ENCODE results near the gene SPEM1. TPM values are rescaled to one million over a fixed set of nuclear protein-coding genes. Genes with fewer than 3 reads are reported as not detected.

The SPEM1 gene
- total and polyA plus RNA-seq, 10 of the 15 experiments (the other 5 are each of a cell fraction or from before 2014, with no cell fraction given) = not detected

- TF ChIP-seq, protein P1, sequence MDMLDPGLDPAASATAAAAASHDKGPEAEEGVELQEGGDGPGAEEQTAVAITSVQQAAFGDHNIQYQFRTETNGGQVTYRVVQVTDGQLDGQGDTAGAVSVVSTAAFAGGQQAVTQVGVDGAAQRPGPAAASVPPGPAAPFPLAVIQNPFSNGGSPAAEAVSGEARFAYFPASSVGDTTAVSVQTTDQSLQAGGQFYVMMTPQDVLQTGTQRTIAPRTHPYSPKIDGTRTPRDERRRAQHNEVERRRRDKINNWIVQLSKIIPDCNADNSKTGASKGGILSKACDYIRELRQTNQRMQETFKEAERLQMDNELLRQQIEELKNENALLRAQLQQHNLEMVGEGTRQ (IDR thresholded peaks at IDR 0.05; ENCODE audit: borderline replicate concordance, low read depth, low read length) = no peak
- TF ChIP-seq NR2F1 (conservative IDR thresholded peaks at IDR 0.05) (no peak), PKNOX1 (IDR thresholded peaks at IDR 0.05) (no peak), HDGF (IDR thresholded peaks at IDR 0.05) (no peak), ZNF217 (IDR thresholded peaks at IDR 0.05) (no peak), KLF5 (IDR thresholded peaks at IDR 0.05; ENCODE audit: partially characterized antibody) (peak; percentile 14), PML (IDR thresholded peaks at IDR 0.05; ENCODE audit: low read length) (0 out of 2 replicates have a peak, but pooled peaks have one; percentile 22), RAD21 (IDR thresholded peaks at IDR 0.05; ENCODE audit: insufficient read depth, low read depth, low read length) (no peak), EGR1 (IDR thresholded peaks at IDR 0.05; ENCODE audit: borderline replicate concordance in 1 of 2, low read depth in 2 of 2, low read length in 2 of 2) (peak in 1 of 2 experiments; percentile 82; a peak in 2 of 3 replicates), BACH1 (IDR thresholded peaks at IDR 0.05; ENCODE audit: borderline replicate concordance) (0 out of 2 replicates have a peak, but pooled peaks have one; percentile 3), TARDBP (IDR thresholded peaks at IDR 0.05; ENCODE audit: borderline replicate concordance) (no peak), HCFC1 (IDR thresholded peaks at IDR 0.05; ENCODE audit: low read length) (peak; percentile 27; the same call in 1 of the 2 replicates), IKZF2 (IDR thresholded peaks at IDR 0.05) (0 out of 4 replicates have a peak, but pooled peaks have one; percentile 21 to 46), IRF4 (IDR thresholded peaks at IDR 0.05; ENCODE audit: low read depth, low read length) (no peak), NKRF (conservative IDR thresholded peaks at IDR 0.05) (peak; percentile 61), ATF3 (IDR thresholded peaks at IDR 0.05; ENCODE audit: borderline replicate concordance, extremely low read depth, low read depth, low read length) (no peak)
- TF ChIP-seq, protein P2, sequence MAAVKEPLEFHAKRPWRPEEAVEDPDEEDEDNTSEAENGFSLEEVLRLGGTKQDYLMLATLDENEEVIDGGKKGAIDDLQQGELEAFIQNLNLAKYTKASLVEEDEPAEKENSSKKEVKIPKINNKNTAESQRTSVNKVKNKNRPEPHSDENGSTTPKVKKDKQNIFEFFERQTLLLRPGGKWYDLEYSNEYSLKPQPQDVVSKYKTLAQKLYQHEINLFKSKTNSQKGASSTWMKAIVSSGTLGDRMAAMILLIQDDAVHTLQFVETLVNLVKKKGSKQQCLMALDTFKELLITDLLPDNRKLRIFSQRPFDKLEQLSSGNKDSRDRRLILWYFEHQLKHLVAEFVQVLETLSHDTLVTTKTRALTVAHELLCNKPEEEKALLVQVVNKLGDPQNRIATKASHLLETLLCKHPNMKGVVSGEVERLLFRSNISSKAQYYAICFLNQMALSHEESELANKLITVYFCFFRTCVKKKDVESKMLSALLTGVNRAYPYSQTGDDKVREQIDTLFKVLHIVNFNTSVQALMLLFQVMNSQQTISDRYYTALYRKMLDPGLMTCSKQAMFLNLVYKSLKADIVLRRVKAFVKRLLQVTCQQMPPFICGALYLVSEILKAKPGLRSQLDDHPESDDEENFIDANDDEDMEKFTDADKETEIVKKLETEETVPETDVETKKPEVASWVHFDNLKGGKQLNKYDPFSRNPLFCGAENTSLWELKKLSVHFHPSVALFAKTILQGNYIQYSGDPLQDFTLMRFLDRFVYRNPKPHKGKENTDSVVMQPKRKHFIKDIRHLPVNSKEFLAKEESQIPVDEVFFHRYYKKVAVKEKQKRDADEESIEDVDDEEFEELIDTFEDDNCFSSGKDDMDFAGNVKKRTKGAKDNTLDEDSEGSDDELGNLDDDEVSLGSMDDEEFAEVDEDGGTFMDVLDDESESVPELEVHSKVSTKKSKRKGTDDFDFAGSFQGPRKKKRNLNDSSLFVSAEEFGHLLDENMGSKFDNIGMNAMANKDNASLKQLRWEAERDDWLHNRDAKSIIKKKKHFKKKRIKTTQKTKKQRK (IDR thresholded peaks at IDR 0.05; ENCODE audit: low read depth, low read length) = no peak
- TF ChIP-seq, protein P3, sequence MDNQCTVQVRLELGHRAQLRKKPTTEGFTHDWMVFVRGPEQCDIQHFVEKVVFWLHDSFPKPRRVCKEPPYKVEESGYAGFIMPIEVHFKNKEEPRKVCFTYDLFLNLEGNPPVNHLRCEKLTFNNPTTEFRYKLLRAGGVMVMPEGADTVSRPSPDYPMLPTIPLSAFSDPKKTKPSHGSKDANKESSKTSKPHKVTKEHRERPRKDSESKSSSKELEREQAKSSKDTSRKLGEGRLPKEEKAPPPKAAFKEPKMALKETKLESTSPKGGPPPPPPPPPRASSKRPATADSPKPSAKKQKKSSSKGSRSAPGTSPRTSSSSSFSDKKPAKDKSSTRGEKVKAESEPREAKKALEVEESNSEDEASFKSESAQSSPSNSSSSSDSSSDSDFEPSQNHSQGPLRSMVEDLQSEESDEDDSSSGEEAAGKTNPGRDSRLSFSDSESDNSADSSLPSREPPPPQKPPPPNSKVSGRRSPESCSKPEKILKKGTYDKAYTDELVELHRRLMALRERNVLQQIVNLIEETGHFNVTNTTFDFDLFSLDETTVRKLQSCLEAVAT (IDR thresholded peaks at IDR 0.05) = peak; percentile 65
Measured at GRCh38 chr17:7435676-7436555, 15.8 kb downstream of the SPEM1 start (continued).

Measured in GM12878 (cell line).